Stimulated activated effector memory CD8-positive, alpha-beta T cell treated with anti-CD3 and anti-CD28 coated beads, Interleukin-12 subunit alpha, Interleukin-12 subunit beta, amount 100 ng/mL, for 72 hours (primary cell): Measurements from ENCODE around the gene ST8SIA2.
"Not testable (repeated sequence)": the region's sequence is repeated elsewhere in the genome, so short reads cannot be mapped to it uniquely, and the experiment has no call there.

Experiments
- ATAC-seq: fragments of 150-1000 bp; cut with Tn5 transposase; 2 replicates; pipeline ENCODE4 v1.10.0; 2021
- DNase-seq, 2 donors: peaks; one replicate each; pipeline ENCODE4 v3.0.0; 2021 to 2022; ENCODE audit warnings: low spot score in 2 of 2
- H3K27ac Mint-ChIP-seq: one replicate; pipeline ENCODE4 v1.8.0; 2022; ENCODE audit warnings: mild to moderate bottlenecking, mixed read lengths
- H3K36me3 Mint-ChIP-seq: one replicate; pipeline ENCODE4 v1.8.0; 2022; ENCODE audit warnings: mild to moderate bottlenecking, mixed read lengths
- H3K4me1 Mint-ChIP-seq: one replicate; pipeline ENCODE4 v1.8.0; 2022; ENCODE audit warnings: mixed read lengths
- H3K4me3 Mint-ChIP-seq: one replicate; pipeline ENCODE4 v1.8.0; 2022; ENCODE audit warnings: mild to moderate bottlenecking, mixed read lengths
- H3K9me3 Mint-ChIP-seq: one replicate; pipeline ENCODE4 v1.8.0; 2022; ENCODE audit warnings: mixed read lengths

The ST8SIA2 gene

GRCh38 chr15:92479730-92480129 is 86.0 kb downstream of the ST8SIA2 start:
- not testable (repeated sequence) for H3K4me1 Mint-ChIP-seq, DNase-seq, H3K9me3 Mint-ChIP-seq, H3K36me3 Mint-ChIP-seq, H3K27ac Mint-ChIP-seq, ATAC-seq, H3K4me3 Mint-ChIP-seq

DNA sequence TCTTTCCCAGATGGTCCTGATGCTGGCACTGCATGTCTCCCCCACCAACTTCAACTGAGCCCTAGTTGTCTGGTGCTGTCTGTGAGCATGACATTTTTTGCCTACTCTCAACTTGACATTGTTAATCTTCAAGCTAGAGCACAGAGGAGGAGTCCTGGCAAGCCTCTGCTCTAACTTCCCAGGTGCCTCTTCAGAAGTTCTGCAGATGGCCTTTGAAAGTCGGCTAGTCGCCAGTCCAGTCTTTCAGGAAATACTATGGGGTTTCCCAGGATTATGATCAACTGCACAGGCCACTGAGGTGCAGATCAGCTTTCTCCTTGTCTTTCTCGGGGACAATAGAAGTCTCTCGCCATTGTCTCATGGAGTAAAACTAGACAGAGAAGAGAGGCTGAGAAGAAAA is 86.7 kb downstream of the ST8SIA2 start:
- ATAC-seq: no peak

DNA sequence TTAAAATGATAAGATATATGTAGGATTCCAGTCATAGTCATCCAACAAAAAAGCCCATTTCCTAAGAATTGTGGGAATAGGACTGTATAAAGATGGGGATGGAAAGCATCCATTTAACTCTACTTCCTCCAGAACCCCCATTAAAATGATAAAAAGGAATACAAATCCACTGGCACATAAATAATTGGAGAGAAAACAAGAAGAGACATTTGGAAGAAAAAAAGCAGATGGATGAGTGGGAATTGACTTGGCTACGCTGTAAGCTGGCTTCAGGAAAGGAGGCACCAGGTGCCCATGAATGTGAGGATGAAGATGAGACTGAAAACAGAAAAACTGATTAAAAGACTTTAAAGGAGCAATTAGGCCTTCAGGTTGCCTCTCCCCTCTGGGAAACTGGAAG is 91.8 kb downstream of the ST8SIA2 start:
- peaks cover 4% of the 10 kb centered on the region for H3K9me3 Mint-ChIP-seq

More for the DNA sequence above, 86.7 kb downstream of the ST8SIA2 start:
- Mint-ChIP-seq H3K36me3 (no peaks in the 10 kb centered on the region), H3K4me3 (no peak overlapping the region), H3K27ac (no peak overlapping the region), H3K4me1 (no peaks in the 10 kb centered on the region), H3K9me3 (peaks cover 1% of the 10 kb centered on the region)
- no peak for DNase-seq

GRCh38 chr15:92492551-92493115 is 99.0 kb downstream of the ST8SIA2 start:
- Mint-ChIP-seq H3K9me3 (peaks cover 8% of the 10 kb centered on the region), H3K27ac (no peak overlapping the region), H3K36me3 (no peaks in the 10 kb centered on the region), H3K4me1 (no peaks in the 10 kb centered on the region), H3K4me3 (no peak overlapping the region)
- no peak for ATAC-seq
- no peak for DNase-seq

More for the DNA sequence above, 91.8 kb downstream of the ST8SIA2 start:
- DNase-seq (no peak), ATAC-seq (no peak)
- Mint-ChIP-seq H3K4me1 (no peaks in the 10 kb centered on the region), H3K27ac (no peak overlapping the region), H3K4me3 (no peak overlapping the region), H3K36me3 (no peaks in the 10 kb centered on the region)

DNA sequence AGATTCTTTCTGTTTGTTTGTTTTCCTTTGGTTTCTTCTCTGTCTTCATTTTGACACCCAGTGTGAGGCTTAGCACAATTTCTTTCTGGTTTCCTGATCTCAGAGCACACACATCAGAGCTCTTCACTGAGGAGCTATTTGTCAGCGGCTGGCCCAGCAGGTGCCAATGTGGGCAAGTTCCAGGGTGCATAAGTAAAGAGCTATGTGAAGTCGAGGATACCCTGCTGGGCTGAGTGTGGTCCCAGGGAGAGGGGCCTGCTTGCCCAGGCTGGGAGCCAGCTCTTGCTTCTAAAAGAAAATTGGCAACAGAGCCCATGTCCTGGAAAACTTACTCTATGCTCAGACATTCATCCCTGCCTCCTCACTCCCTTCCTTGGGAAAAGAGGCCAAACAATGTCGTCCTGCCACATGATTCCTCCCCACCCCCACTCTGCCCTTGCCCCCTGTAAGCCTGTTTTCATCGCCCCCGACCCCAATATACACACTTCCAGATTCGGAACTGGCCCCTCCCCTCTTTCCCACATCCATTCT is 101.2 kb downstream of the ST8SIA2 start:
- H3K4me1 Mint-ChIP-seq: no peaks in the 10 kb centered on the region
- no peak for ATAC-seq
- no peaks in the 10 kb centered on the region for H3K36me3 Mint-ChIP-seq
- no peak for DNase-seq
- no peak overlapping the region for H3K4me3 Mint-ChIP-seq
- H3K27ac Mint-ChIP-seq: no peak overlapping the region
- H3K9me3 Mint-ChIP-seq: peaks cover 8% of the 10 kb centered on the region

DNA sequence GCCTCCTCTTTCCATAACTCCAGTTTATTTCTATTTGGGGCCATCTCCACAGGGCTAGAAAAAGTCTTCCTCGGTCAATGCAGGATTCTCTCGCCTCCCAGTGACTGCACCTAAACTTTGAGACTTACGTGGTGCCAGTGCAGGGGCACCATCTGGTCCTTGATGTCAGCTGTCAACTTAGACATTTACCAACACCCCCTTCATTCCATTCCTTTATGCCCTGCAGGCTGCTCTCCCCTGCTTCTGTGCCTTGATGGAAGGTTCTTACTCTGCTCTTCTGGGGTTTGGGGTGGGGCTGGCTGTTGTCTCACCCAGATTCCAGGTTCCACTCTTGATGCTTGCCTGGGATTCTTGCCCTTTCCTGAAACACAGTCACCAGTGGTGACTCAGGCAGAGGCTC is 101.8 kb downstream of the ST8SIA2 start:
- no peak overlapping the region for H3K4me3 Mint-ChIP-seq
- no peak for ATAC-seq
- H3K36me3 Mint-ChIP-seq: no peaks in the 10 kb centered on the region
- no peak for DNase-seq
- H3K9me3 Mint-ChIP-seq: peaks cover 8% of the 10 kb centered on the region
- no peaks in the 10 kb centered on the region for H3K4me1 Mint-ChIP-seq
- no peak overlapping the region for H3K27ac Mint-ChIP-seq

DNA sequence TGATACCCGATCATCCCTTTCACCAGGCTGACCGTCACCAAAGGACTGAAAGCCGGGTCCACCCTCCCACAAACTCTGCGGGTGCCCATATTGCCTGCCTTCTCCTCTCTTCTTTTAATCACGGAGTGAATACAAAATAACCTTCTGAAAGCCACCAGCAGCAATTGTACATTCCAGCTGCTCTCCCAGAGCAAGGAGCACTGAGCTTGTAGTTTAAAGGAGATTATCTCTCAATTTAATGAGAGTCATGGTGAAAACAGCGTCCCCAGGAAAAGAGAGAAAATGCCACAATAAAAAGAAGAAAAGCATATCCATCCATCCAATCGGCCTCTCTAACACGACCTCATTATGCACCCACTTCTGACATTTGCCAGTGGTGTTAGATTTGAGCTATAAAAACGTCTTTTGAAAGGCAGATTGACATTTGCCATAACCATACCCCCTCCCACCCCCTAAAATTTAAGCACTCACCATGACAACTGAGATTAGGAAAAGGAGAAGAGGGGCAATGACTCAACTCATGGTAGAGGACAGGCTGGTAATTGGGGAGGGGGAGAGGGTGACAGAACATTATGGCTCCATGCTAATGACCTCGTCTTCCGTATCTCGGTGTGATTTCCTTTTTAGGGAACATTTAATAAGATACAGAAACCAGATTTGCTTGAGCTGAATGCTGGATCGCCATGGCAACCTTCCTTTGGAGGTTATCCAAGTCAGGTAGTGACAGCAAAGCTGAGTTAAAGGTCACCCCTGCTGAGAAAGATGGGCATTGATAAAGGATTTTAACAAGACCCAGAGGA is 106.2 kb downstream of the ST8SIA2 start:
- DNase-seq: no peak
- Mint-ChIP-seq H3K4me1 (no peaks in the 10 kb centered on the region), H3K27ac (no peak overlapping the region), H3K36me3 (no peaks in the 10 kb centered on the region), H3K9me3 (no peaks in the 10 kb centered on the region), H3K4me3 (no peak overlapping the region)
- ATAC-seq: no peak

DNA sequence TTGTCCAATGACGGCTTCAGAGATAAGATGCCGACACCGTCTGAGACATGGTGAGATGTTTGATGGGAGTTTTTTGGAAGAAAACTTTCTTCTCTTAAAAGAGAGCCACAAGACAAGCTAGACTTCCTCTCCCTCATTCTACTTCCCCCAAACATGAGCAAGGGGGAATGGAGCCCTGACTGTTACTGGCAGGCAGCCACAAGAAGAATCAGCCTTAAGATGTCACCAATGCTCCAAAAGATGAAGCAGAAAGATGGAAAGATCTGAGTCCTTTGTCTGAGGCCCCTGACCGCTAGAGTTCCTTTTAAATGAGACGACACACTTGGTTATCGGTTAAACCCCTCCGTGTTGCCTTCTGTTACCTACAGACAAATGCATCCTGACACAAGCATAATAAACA is 108.7 kb downstream of the ST8SIA2 start:
- no peak for ATAC-seq
- H3K27ac Mint-ChIP-seq: no peak overlapping the region
- no peak for DNase-seq
- no peak overlapping the region for H3K4me3 Mint-ChIP-seq
- H3K36me3 Mint-ChIP-seq: no peaks in the 10 kb centered on the region
- peaks cover 5% of the 10 kb centered on the region for H3K9me3 Mint-ChIP-seq
- no peaks in the 10 kb centered on the region for H3K4me1 Mint-ChIP-seq

DNA sequence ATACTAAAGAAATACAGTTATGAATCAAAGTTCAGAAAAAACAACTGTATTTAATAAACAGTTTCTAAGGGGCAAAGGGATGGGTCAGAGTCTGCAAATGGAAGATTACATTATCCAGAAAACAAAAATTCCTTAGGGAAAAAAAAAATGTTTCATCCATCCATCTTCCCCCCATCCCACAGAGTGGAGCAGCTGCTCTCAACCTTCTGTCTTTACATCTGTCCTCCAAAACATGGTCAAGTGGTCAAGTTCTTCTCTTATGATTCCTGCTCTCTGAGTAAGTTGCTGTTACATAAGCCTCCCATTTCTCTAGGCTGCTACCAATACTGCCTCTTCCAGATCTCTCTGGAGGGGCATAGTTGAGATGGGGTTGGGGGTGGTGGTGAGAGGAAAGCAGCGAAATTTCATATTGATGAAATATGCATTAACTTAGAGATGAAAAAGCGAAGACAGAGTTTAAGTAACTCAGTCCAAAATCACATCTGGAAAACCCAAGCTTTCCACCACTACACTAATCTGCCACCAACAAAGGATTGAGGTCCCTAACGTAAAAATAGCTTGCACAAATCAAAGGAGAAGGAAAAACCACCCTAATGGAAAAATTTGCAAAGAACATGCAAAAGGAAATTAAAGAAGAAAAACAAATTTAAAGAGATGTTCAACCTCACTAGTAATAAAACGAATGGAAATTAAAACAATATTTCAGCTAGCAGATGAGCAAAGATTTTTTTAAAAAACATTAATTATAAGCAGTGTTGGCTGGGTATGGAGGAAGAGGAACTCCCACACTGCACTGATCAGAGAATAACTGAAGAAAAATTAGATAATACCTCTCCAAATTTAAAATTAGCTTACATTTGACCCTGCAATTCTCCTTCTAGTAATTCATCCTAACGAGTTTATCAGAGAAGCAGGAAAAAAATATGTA is 109.5 kb downstream of the ST8SIA2 start:
- Mint-ChIP-seq H3K9me3 (peaks cover 8% of the 10 kb centered on the region), H3K4me3 (no peak overlapping the region), H3K4me1 (no peaks in the 10 kb centered on the region), H3K27ac (no peak overlapping the region), H3K36me3 (no peaks in the 10 kb centered on the region)
- ATAC-seq (no peak), DNase-seq (no peak)

DNA sequence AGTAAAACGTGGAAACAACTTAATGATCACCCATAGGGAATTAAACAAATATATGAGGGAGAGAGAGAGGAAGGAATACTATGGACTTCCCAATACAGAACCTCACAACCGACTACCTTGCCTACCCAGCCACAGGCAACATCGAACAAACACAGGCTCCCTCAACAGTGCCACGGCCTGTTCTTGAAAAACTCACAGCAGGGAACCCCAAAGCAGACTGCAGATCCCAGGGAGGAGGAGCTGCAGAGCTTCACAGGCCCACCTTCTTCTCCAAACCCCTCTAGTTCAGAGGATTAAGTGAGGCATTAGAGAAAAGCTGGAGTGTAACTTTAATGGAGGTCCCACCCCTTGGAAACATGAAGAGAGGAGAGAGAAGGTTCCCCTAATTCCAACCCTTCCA is 110.2 kb downstream of the ST8SIA2 start:
- ATAC-seq: no peak
- Mint-ChIP-seq H3K4me3 (no peak overlapping the region), H3K36me3 (no peaks in the 10 kb centered on the region)

GRCh38 chr15:92505611-92506010 is 111.9 kb downstream of the ST8SIA2 start:
- no peak for DNase-seq
- no peak overlapping the region for H3K4me3 Mint-ChIP-seq
- no peaks in the 10 kb centered on the region for H3K4me1 Mint-ChIP-seq
- peaks cover 8% of the 10 kb centered on the region for H3K9me3 Mint-ChIP-seq
- H3K36me3 Mint-ChIP-seq: no peaks in the 10 kb centered on the region
- no peak overlapping the region for H3K27ac Mint-ChIP-seq
- no peak for ATAC-seq

More for the DNA sequence above, 110.2 kb downstream of the ST8SIA2 start:
- Mint-ChIP-seq H3K4me1 (no peaks in the 10 kb centered on the region), H3K27ac (no peak overlapping the region), H3K9me3 (peaks cover 8% of the 10 kb centered on the region)
- DNase-seq: no peak

DNA sequence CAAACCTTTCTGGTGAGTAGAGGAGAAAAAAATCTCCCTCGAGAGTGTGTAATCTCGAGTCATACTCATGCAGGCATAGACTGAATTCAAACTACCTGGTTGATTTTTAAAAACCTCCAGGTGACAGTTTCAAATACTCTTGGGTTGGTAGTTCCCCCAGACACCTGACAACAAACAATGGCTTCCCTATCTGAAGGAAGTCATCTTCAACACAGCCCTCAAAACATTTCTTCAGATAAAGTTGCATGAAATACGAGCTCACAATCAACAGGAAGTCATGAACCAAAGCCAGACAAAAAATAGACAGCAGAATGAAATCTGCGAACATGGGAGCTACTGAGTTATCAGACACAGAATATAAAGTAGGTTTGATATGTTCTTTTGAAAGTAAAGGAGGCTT is 112.8 kb downstream of the ST8SIA2 start:
- DNase-seq (no peak), ATAC-seq (no peak)
- H3K27ac Mint-ChIP-seq: no peak overlapping the region
- no peaks in the 10 kb centered on the region for H3K36me3 Mint-ChIP-seq
- H3K4me1 Mint-ChIP-seq: no peaks in the 10 kb centered on the region
- no peak overlapping the region for H3K4me3 Mint-ChIP-seq
- peaks cover 8% of the 10 kb centered on the region for H3K9me3 Mint-ChIP-seq

- ATAC-seq: no peak
- Mint-ChIP-seq H3K4me1 (no peaks in the 10 kb centered on the region), H3K27ac (no peak overlapping the region), H3K9me3 (peaks cover 8% of the 10 kb centered on the region), H3K36me3 (no peaks in the 10 kb centered on the region), H3K4me3 (no peak overlapping the region)
- DNase-seq: no peak
These were observed 116.6 kb downstream of the ST8SIA2 start for GRCh38 chr15:92510163-92510882.
